Lower leg skin (tissue), 3 donors: ENCODE measurements around the gene ATF7IP.

Experiments used
- CTCF ChIP-seq, 3 donors: fragments of 450-650 bp; IDR thresholded peaks; one replicate each; pipeline ENCODE4 v1.5.1; 2016; ENCODE audit warnings: antibody characterized with exemption in 3 of 3, mild to moderate bottlenecking in 3 of 3, moderate library complexity in 2 of 3
- POLR2A ChIP-seq, 2 donors: fragments of 450-650 bp; IDR thresholded peaks; one replicate each; pipeline ENCODE4 v1.6.1; 2016 to 2017; ENCODE audit warnings: antibody characterized with exemption in 2 of 2, mild to moderate bottlenecking in 1 of 2, moderate library complexity in 1 of 2

- TF ChIP-seq CTCF (IDR thresholded peaks at IDR 0.05) (no peak), POLR2A (IDR thresholded peaks at IDR 0.05) (no peak)
Measured at GRCh38 chr12:14481201-14481600, 115.7 kb downstream of the ATF7IP start.
